MCF 10A (cell line): ENCODE measurements around the gene CYP11A1. TPM values are rescaled to one million over a fixed set of nuclear protein-coding genes. Genes with fewer than 3 reads are reported as not detected.

Source experiments
- BruUV-seq: library from RNA; stranded (reverse); fragments of 400-500 nt; replicated peaks from 2 replicates; lab custom pipeline; 2021; lab: Mats Ljungman, UMichigan
- CTCF ChIA-PET: fragments of 300-600 bp; sonication (Branson Sonifier 250); formaldehyde crosslinking; extraction: SDS; loops from one replicate; lab custom pipeline; 2021; ENCODE audit warnings: antibody characterized with exemption, inconsistent platforms; lab: Yijun Ruan, JAX
- POLR2A ChIA-PET: fragments of 300-600, 350-650 bp; sonication (Branson Sonifier 250); formaldehyde crosslinking; extraction: SDS; loops from one replicate; lab custom pipeline; 2020; ENCODE audit warnings: antibody characterized with exemption, inconsistent platforms; lab: Yijun Ruan, JAX
- DNase-seq: peaks from one replicate; pipeline ENCODE4 v3.0.0-alpha.2; 2018; ENCODE audit not compliant: unreplicated experiment
- H3K27ac Mint-ChIP-seq: one replicate; pipeline ENCODE4 v1.8.0; 2022; ENCODE audit warnings: mild to moderate bottlenecking, low read depth, mixed read lengths; ENCODE audit not compliant: unreplicated experiment
- H3K27me3 Mint-ChIP-seq: one replicate; pipeline ENCODE4 v1.8.0; 2022; ENCODE audit warnings: mixed read lengths; ENCODE audit not compliant: insufficient read depth, unreplicated experiment
- H3K36me3 Mint-ChIP-seq: one replicate; pipeline ENCODE4 v1.8.0; 2022; ENCODE audit warnings: mild to moderate bottlenecking, moderate library complexity, mixed read lengths; ENCODE audit not compliant: insufficient read depth, unreplicated experiment
- H3K4me1 Mint-ChIP-seq: one replicate; pipeline ENCODE4 v1.8.0; 2022; ENCODE audit warnings: mixed read lengths; ENCODE audit not compliant: insufficient read depth, unreplicated experiment
- H3K4me3 Mint-ChIP-seq: one replicate; pipeline ENCODE4 v1.8.0; 2022; ENCODE audit warnings: mild to moderate bottlenecking, moderate library complexity, mixed read lengths; ENCODE audit not compliant: unreplicated experiment
- H3K9me3 Mint-ChIP-seq: one replicate; pipeline ENCODE4 v1.8.0; 2022; ENCODE audit warnings: mixed read lengths; ENCODE audit not compliant: unreplicated experiment
- CTCF ChIP-seq: fragments of 200-600 bp; IDR thresholded peaks from one replicate; pipeline ENCODE4 v1.8.0; 2022; ENCODE audit warnings: antibody characterized with exemption, mild to moderate bottlenecking; ENCODE audit not compliant: unreplicated experiment
- intact Hi-C: fragments of 100-400 bp; cut with micrococcal nuclease; formaldehyde crosslinking; loops from 2 replicates; pipeline ENCODE4 v1.14.1; 2022
- total RNA-seq: library from RNA; stranded (reverse); gene quantifications from 2 replicates; pipeline ENCODE4 v1.2.3, GENCODE V29; 2022

The CYP11A1 gene
- total RNA-seq, 1 experiment from 2014 or later: not detected

GRCh38 chr15:74316141-74316540 lies 51.3 kb downstream of the CYP11A1 start:
- Mint-ChIP-seq H3K4me3 (no peak overlapping the region), H3K4me1 (no peaks in the 10 kb centered on the region), H3K27me3 (peaks cover 11% of the 10 kb centered on the region), H3K36me3 (no peaks in the 10 kb centered on the region), H3K27ac (no peak overlapping the region), H3K9me3 (no peaks in the 10 kb centered on the region)
- no peak for TF ChIP-seq CTCF
- ChIA-PET CTCF (interaction anchor here (0.5 kb wide), 1 partner anchor 201 kb away, joined by 3 read pairs; no protein-coding TSS in a partner anchor), POLR2A (interaction anchor here (0.6 kb wide), 1 partner anchor 56 kb away, joined by 3 read pairs; no protein-coding TSS in a partner anchor)
- no TSS peak for BruUV-seq
- intact Hi-C loops: no loop called here
- DNase-seq: no peak

- no peaks in the 10 kb centered on the region for H3K9me3 Mint-ChIP-seq
- BruUV-seq: no TSS peak
- no peaks in the 10 kb centered on the region for H3K36me3 Mint-ChIP-seq
- no peak overlapping the region for H3K4me3 Mint-ChIP-seq
- ChIA-PET CTCF (interaction anchor here (0.5 to 0.8 kb wide), 2 partner anchors 9 to 201 kb away, joined by 3 read pairs; no protein-coding TSS in a partner anchor), POLR2A (interaction anchor here (0.6 kb wide), 1 partner anchor 55 kb away, joined by 3 read pairs; no protein-coding TSS in a partner anchor)
- no peak for TF ChIP-seq CTCF
- H3K27me3 Mint-ChIP-seq: peaks cover 11% of the 10 kb centered on the region
- H3K4me1 Mint-ChIP-seq: no peaks in the 10 kb centered on the region
- no peak for DNase-seq
- no peak overlapping the region for H3K27ac Mint-ChIP-seq
- intact Hi-C loops: no loop called here
Measured at GRCh38 chr15:74315626-74316025, 51.8 kb downstream of the CYP11A1 start.

GRCh38 chr15:74314795-74315438 lies 52.5 kb downstream of the CYP11A1 start:
- POLR2A ChIA-PET: no interaction called here
- BruUV-seq: no TSS peak

More at GRCh38 chr15:74314795-74315438, 52.5 kb downstream of the CYP11A1 start:
- H3K27ac Mint-ChIP-seq: no peak overlapping the region
- H3K27me3 Mint-ChIP-seq: peaks cover 16% of the 10 kb centered on the region
- no peaks in the 10 kb centered on the region for H3K36me3 Mint-ChIP-seq
- no peak for TF ChIP-seq CTCF
- H3K9me3 Mint-ChIP-seq: no peaks in the 10 kb centered on the region
- no peaks in the 10 kb centered on the region for H3K4me1 Mint-ChIP-seq
- no peak for DNase-seq
- H3K4me3 Mint-ChIP-seq: no peak overlapping the region
- CTCF ChIA-PET: interaction anchor here (0.8 kb wide), 1 partner anchor 8 kb away, joined by 3 read pairs; no protein-coding TSS in a partner anchor
- intact Hi-C loops: no loop called here
